ENCODE data around the gene AVEN. TPM values are rescaled to one million over a fixed set of nuclear protein-coding genes. Genes with fewer than 3 reads are reported as not detected.
"Not testable (repeated sequence)": the region's sequence is repeated elsewhere in the genome, so short reads cannot be mapped to it uniquely, and the experiment has no call there.

Gene AVEN
- total RNA-seq, 1 donor from 2014 or later = 16.2 TPM

DNA sequence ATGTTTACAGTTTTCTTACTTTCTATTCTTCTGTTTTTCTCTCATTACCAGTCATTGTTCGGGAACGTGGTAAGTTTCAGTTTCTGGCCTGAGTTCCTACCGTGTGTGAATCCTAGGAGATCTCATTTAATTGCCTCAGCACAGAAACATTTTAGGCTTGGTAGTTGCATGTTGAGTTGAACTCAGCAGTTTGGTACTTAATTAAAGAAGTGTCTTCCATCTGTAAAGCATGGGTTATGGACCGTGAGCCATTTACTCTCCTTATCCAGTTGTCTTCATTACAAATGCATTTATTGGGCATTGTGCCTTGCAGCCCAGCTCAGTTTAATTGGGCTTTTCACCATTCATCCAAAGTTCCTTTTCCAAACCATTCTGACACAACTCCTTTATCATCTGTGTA lies 212.8 kb downstream of the AVEN start:
- H3K4me3 ChIP-seq (ENCODE audit: low read length in 3 of 3) = no peak overlapping the region
- H3K27me3 ChIP-seq (ENCODE audit: control insufficient read depth in 3 of 3, insufficient read depth in 3 of 3, low read length in 3 of 3) = no peaks in the 10 kb centered on the region
- H3K27ac ChIP-seq (ENCODE audit: low read depth, low read length) = no peak overlapping the region
- no peaks in the 10 kb centered on the region for H3K4me1 ChIP-seq (ENCODE audit: control insufficient read depth in 3 of 3, insufficient read depth in 3 of 3, low read length in 3 of 3)
- H3K9ac ChIP-seq (ENCODE audit: low read depth in 1 of 3, low read length in 3 of 3) = no peak overlapping the region
- H3K36me3 ChIP-seq (ENCODE audit: control insufficient read depth in 3 of 3, insufficient read depth in 3 of 3, low read length in 3 of 3) = peaks cover 9 to 13% (median 12%) of the 10 kb centered on the region in 3 donors
- peaks cover 0 to 2% (median 0%) of the 10 kb centered on the region in 3 donors for H3K9me3 ChIP-seq (ENCODE audit: control insufficient read depth in 3 of 3, low read length in 3 of 3)

- no peaks in the 10 kb centered on the region for H3K27me3 ChIP-seq (ENCODE audit: control insufficient read depth in 3 of 3, insufficient read depth in 3 of 3, low read length in 3 of 3)
- H3K4me1 ChIP-seq (ENCODE audit: control insufficient read depth in 3 of 3, insufficient read depth in 3 of 3, low read length in 3 of 3) = no peaks in the 10 kb centered on the region
- peaks cover 9 to 13% (median 13%) of the 10 kb centered on the region in 3 donors for H3K36me3 ChIP-seq (ENCODE audit: control insufficient read depth in 3 of 3, insufficient read depth in 3 of 3, low read length in 3 of 3)
- H3K27ac ChIP-seq (ENCODE audit: low read depth, low read length) = no peak overlapping the region
- H3K9me3 ChIP-seq (ENCODE audit: control insufficient read depth in 3 of 3, low read length in 3 of 3) = peaks cover 0 to 2% (median 0%) of the 10 kb centered on the region in 3 donors
- no peak overlapping the region for H3K9ac ChIP-seq (ENCODE audit: low read depth in 1 of 3, low read length in 3 of 3)
- no peak overlapping the region for H3K4me3 ChIP-seq (ENCODE audit: low read length in 3 of 3)
Observed at GRCh38 chr15:33825453-33825852, 213.6 kb downstream of the AVEN start.

DNA sequence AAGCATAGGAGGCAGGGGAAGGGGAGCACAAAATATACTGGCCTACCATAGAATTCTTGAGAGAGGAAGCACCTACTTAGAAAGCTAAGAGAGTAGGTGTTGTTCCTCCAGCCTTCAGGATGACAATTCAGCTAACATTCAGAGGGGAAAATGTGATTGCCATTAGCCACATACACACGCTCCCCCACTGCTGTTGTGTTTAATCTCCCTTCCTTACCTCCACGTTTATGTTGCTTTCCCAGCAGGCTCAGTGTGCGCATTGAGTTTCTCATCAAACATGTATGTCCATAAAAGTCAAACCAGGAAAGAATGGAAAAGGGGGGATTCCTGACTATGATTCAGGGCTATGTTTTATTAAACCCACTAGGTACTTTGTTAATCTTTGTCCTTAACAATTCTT lies 215.9 kb downstream of the AVEN start:
- Histone ChIP-seq H3K9me3 (ENCODE audit: control insufficient read depth in 3 of 3, low read length in 3 of 3) (peaks cover 0 to 1% (median 0%) of the 10 kb centered on the region in 3 donors), H3K27ac (ENCODE audit: low read depth, low read length) (no peak overlapping the region), H3K36me3 (ENCODE audit: control insufficient read depth in 3 of 3, insufficient read depth in 3 of 3, low read length in 3 of 3) (peaks cover 6 to 13% (median 9%) of the 10 kb centered on the region in 3 donors), H3K4me1 (ENCODE audit: control insufficient read depth in 3 of 3, insufficient read depth in 3 of 3, low read length in 3 of 3) (no peaks in the 10 kb centered on the region), H3K9ac (ENCODE audit: low read depth in 1 of 3, low read length in 3 of 3) (no peak overlapping the region), H3K27me3 (ENCODE audit: control insufficient read depth in 3 of 3, insufficient read depth in 3 of 3, low read length in 3 of 3) (no peaks in the 10 kb centered on the region), H3K4me3 (ENCODE audit: low read length in 3 of 3) (no peak overlapping the region)

DNA sequence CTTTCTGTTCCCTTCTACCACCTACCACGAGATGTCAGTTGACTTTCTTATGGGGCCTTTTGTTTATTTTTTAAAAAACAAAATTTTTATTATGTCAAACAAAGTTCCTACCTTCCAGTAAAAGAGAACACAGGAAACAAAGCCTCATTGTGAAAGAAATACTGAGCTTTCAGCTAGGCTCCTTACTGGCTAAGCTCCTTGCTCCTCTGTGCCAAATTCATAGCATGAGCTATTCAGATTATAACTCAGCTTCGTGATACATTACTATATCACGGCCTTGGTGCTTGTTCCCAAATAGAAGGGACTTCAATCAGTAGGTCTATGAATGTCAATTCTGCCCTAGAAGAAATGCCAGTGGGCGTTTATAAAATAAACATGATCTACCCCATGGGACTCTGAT lies 216.5 kb downstream of the AVEN start:
- Histone ChIP-seq H3K36me3 (ENCODE audit: control insufficient read depth in 3 of 3, insufficient read depth in 3 of 3, low read length in 3 of 3) (peaks cover 6 to 13% (median 6%) of the 10 kb centered on the region in 3 donors), H3K4me3 (ENCODE audit: low read length in 3 of 3) (no peak overlapping the region), H3K4me1 (ENCODE audit: control insufficient read depth in 3 of 3, insufficient read depth in 3 of 3, low read length in 3 of 3) (no peaks in the 10 kb centered on the region), H3K27me3 (ENCODE audit: control insufficient read depth in 3 of 3, insufficient read depth in 3 of 3, low read length in 3 of 3) (no peaks in the 10 kb centered on the region), H3K9me3 (ENCODE audit: control insufficient read depth in 3 of 3, low read length in 3 of 3) (no peaks in the 10 kb centered on the region), H3K27ac (ENCODE audit: low read depth, low read length) (no peak overlapping the region), H3K9ac (ENCODE audit: low read depth in 1 of 3, low read length in 3 of 3) (no peak overlapping the region)

- not testable (repeated sequence) for H3K9me3 ChIP-seq (ENCODE audit: control insufficient read depth in 3 of 3, low read length in 3 of 3); H3K27me3 ChIP-seq (ENCODE audit: control insufficient read depth in 3 of 3, insufficient read depth in 3 of 3, low read length in 3 of 3); H3K4me3 ChIP-seq (ENCODE audit: low read length in 3 of 3); H3K9ac ChIP-seq (ENCODE audit: low read depth in 1 of 3, low read length in 3 of 3); H3K4me1 ChIP-seq (ENCODE audit: control insufficient read depth in 3 of 3, insufficient read depth in 3 of 3, low read length in 3 of 3); H3K27ac ChIP-seq (ENCODE audit: low read depth, low read length)
- H3K36me3 ChIP-seq (ENCODE audit: control insufficient read depth in 3 of 3, insufficient read depth in 3 of 3, low read length in 3 of 3) = peaks cover 0 to 12% (median 9%) of the 10 kb centered on the region in 3 donors
Observed at GRCh38 chr15:33819499-33819898, 219.5 kb downstream of the AVEN start.

Other genes starting within 250 kb of the AVEN start
- not detected for gene CHRM5, start 70.7 kb downstream of the AVEN start, total RNA-seq
- gene EMC7, start 62.7 kb upstream of the AVEN start, total RNA-seq = 22.4 TPM
- 1.0 TPM for gene PGBD4, start 62.9 kb upstream of the AVEN start, total RNA-seq
- 93.4 TPM for gene KATNBL1, start 170.9 kb upstream of the AVEN start, total RNA-seq
- 99.2 TPM for gene EMC4, start 185.8 kb upstream of the AVEN start, total RNA-seq